K562 (cell line): ENCODE results near the gene GYS1. TPM values are rescaled to one million over a fixed set of nuclear protein-coding genes. Genes with fewer than 3 reads are reported as not detected.

Source experiments
- BRD4 ChIP-seq: fragments of 200-600 bp; sonication (generic); IDR thresholded peaks from 2 replicates; pipeline ENCODE4 v1.6.1; 2017; ENCODE audit warnings: inconsistent platforms
- CHCHD3 ChIP-seq: fragments of 250-450 bp; sonication (Bioruptor Pico); IDR thresholded peaks from 2 replicates; pipeline ENCODE4 v2.1.2; 2022; ENCODE audit warnings: mild to moderate bottlenecking
- CTBP1 ChIP-seq: fragments of 450-650 bp; IDR thresholded peaks from 2 replicates; pipeline ENCODE4 v1.6.1; 2016; ENCODE audit warnings: borderline replicate concordance
- LCOR ChIP-seq: sonication (generic); formaldehyde crosslinking; IDR thresholded peaks from 2 replicates; pipeline ENCODE4 v1.8.0; 2022; ENCODE audit warnings: mild to moderate bottlenecking, missing genetic modification reagents
- MCM3 ChIP-seq: fragments of 450-650 bp; IDR thresholded peaks from 2 replicates; pipeline ENCODE4 v1.6.1; 2016
- NFE2L1 ChIP-seq: fragments of 450-650 bp; IDR thresholded peaks from 2 replicates; pipeline ENCODE4 v1.6.1; 2016; ENCODE audit warnings: missing genetic modification characterization, low read depth, mild to moderate bottlenecking, missing compliant biosample characterization, moderate library complexity, borderline replicate concordance
- NR2F6 ChIP-seq: fragments of 450-650 bp; formaldehyde crosslinking; IDR thresholded peaks from 2 replicates; pipeline ENCODE4 v1.4.0; 2020; ENCODE audit warnings: mild to moderate bottlenecking
- POLR2G ChIP-seq: fragments of 200-400 bp; formaldehyde crosslinking; IDR thresholded peaks from 2 replicates; pipeline ENCODE4 v1.6.1; 2017; ENCODE audit warnings: low read depth, mild to moderate bottlenecking, antibody characterized with exemption, low read length, moderate library complexity
- RAD21 ChIP-seq, 2 experiments: fragments of 250-450 bp in 1 of 2; fragments of 450-650 bp in 1 of 2; sonication (Bioruptor Pico) in 1 of 2; formaldehyde crosslinking in 1 of 2; IDR thresholded peaks in 1 of 2; conservative IDR thresholded peaks in 1 of 2; 2 replicates each; pipeline versions ENCODE4 v1.4.0 to v1.8.0; 2020 to 2022; ENCODE audit warnings: mild to moderate bottlenecking in 2 of 2, moderate library complexity in 1 of 2
- TAF7 ChIP-seq: fragments of 450-650 bp; IDR thresholded peaks from 2 replicates; pipeline ENCODE4 v1.6.1; 2016; ENCODE audit warnings: missing genetic modification characterization, missing compliant biosample characterization
- TAL1 ChIP-seq: fragments of 450-650 bp; IDR thresholded peaks from 2 replicates; pipeline ENCODE4 v1.6.1; 2016; ENCODE audit warnings: mild to moderate bottlenecking
- YY1 ChIP-seq, 3 experiments: IDR thresholded peaks; 2 replicates each; pipeline ENCODE4 v1.6.1; 2011; ENCODE audit warnings: low read length in 2 of 3, mild to moderate bottlenecking in 2 of 3, moderate library complexity in 2 of 3, borderline replicate concordance in 1 of 3, control low read depth in 1 of 3, low read depth in 1 of 3; ENCODE audit not compliant: insufficient read depth in 3 of 3, insufficient replicate concordance in 2 of 3, control insufficient read depth in 1 of 3, insufficient read length in 1 of 3; ENCODE audit errors: extremely low read depth in 1 of 3
- ZBTB17 ChIP-seq: fragments of 450-650 bp; formaldehyde crosslinking; IDR thresholded peaks from 2 replicates; pipeline ENCODE4 v1.4.0; 2020; ENCODE audit warnings: mild to moderate bottlenecking
- ZBTB8A ChIP-seq: fragments of 450-650 bp; IDR thresholded peaks from 2 replicates; pipeline ENCODE4 v1.6.1; 2018; ENCODE audit warnings: mild to moderate bottlenecking, moderate library complexity; ENCODE audit not compliant: partially characterized antibody
- ZFX ChIP-seq: sonication (generic); formaldehyde crosslinking; IDR thresholded peaks from 2 replicates; pipeline ENCODE4 v1.8.0; 2022; ENCODE audit warnings: mild to moderate bottlenecking, missing genetic modification reagents, moderate library complexity
- ZNF239 ChIP-seq: fragments of 250-450 bp; sonication (Bioruptor Pico); IDR thresholded peaks from 2 replicates; pipeline ENCODE4 v1.4.0; 2020; ENCODE audit warnings: mild to moderate bottlenecking
- ZNF282 ChIP-seq: sonication (generic); formaldehyde crosslinking; IDR thresholded peaks from 2 replicates; pipeline ENCODE4 v1.8.1; 2023; ENCODE audit warnings: missing genetic modification reagents
- ZNF444 ChIP-seq: fragments of 250-450 bp; sonication (Bioruptor Pico); IDR thresholded peaks from 2 replicates; pipeline ENCODE4 v1.4.0; 2020; ENCODE audit warnings: mild to moderate bottlenecking, moderate library complexity
- ZNF778 ChIP-seq: fragments of 450-650 bp; formaldehyde crosslinking; IDR thresholded peaks from 2 replicates; pipeline ENCODE4 v1.4.0; 2020; ENCODE audit warnings: mild to moderate bottlenecking, moderate library complexity
- ZNF79 ChIP-seq: fragments of 250-450 bp; sonication (Bioruptor Pico); IDR thresholded peaks from 2 replicates; pipeline ENCODE4 v1.4.0; 2020; ENCODE audit warnings: low read depth, mild to moderate bottlenecking, moderate library complexity
- polyA plus RNA-seq, 8 experiments: library from polyadenylated mRNA; depleted of rRNA in 4 of 8; stranded (reverse) in 5 of 8; unstranded in 3 of 8; fragments of >200 nt; fragmentation: Nextera tagmentation in 2 of 8; fragmentation: Illumina TruSeq in 1 of 8; extraction: Ambion mirVana in 2 of 8; extraction: Trizol in 1 of 8; gene quantifications; 2 replicates each; pipeline versions ENCODE4 v1.2.1 to v1.2.3, GENCODE V29; 2011 to 2014; ENCODE audit warnings: inconsistent platforms in 1 of 8, missing spikeins in 1 of 8
- total RNA-seq, 7 experiments: library from RNA; depleted of rRNA in 6 of 7; stranded (reverse); fragments of >200 nt in 6 of 7; fragmentation: Illumina TruSeq in 2 of 7; extraction: Trizol in 2 of 7; gene quantifications; 2 replicates each; pipeline versions ENCODE4 v1.2.1 to v1.2.3, GENCODE V29; 2011 to 2021; ENCODE audit warnings: low replicate concordance in 1 of 7
- TF ChIP-seq, protein P1 (sequence below): fragments of 250-450 bp; sonication (Bioruptor Pico); IDR thresholded peaks from 2 replicates; pipeline ENCODE4 v1.4.0; 2020; ENCODE audit warnings: borderline replicate concordance
- TF ChIP-seq, protein P2 (sequence below): fragments of 250-450 bp; sonication (Bioruptor Pico); IDR thresholded peaks from 2 replicates; pipeline ENCODE4 v1.5.0; 2020; ENCODE audit warnings: mild to moderate bottlenecking, borderline replicate concordance
- TF ChIP-seq, protein P3 (sequence below): sonication (generic); formaldehyde crosslinking; IDR thresholded peaks from 2 replicates; pipeline ENCODE4 v1.4.0; 2020; ENCODE audit warnings: mild to moderate bottlenecking, missing genetic modification reagents

Gene GYS1
- total and polyA plus RNA-seq, 9 of the 15 experiments (the other 6 are each of a cell fraction or from before 2014, with no cell fraction given), result 1.9 to 31.1 (median 15.2) TPM

DNA sequence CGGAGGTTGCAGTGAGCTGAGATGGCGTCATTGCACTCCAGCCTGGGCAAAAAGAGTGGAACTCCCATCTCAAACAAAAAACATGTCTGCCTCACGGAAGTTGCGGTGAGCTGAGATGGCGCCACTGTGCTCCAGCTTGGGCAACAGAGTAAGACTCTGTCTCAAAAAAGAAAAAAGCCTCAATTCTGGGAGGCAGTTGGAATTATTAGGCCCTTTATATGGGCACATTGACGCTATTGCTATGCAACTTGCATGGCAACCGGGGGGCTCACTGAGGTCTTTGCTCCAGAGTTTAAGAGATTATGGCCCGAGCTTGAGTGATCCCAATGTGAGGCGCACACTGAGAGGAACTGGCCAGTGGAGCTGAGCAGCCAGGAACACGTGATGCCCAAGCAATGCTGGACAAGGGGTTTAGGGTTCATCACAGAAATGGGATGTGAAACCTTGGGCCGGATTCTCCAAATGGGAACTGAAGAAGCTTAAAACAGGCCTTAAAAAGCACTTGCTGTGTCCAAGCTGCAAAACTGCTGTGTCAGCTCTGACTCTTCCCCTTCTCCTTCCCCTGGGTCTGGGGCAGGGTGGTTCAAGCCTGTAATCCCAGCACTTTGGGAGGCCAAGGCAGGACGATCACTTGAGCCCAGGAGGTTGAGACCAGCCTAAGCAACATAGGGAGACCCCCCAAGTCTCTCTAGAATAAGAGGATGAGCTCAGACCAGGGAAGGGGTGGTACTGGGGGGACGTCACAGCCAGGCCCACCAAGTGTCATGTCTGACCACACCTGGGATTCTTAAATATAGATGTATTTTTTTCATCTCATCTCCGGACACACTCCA is 25.5 kb downstream of the GYS1 start (continued):
- TF ChIP-seq MCM3, result no peak
- 0 out of 2 replicates have a peak, but pooled peaks have one; percentile 62 for TF ChIP-seq ZBTB17
- TF ChIP-seq ZNF778 (CRISPR knock-in tag), result no peak
- no peak for TF ChIP-seq CHCHD3 (CRISPR knock-in tag)
- peak in 2 of 3 experiments; percentile 45 to 84 for TF ChIP-seq YY1 (IDR thresholded peaks at IDR 0.05; ENCODE audit: borderline replicate concordance in 1 of 3, control insufficient read depth in 1 of 3, extremely low read depth in 1 of 3, insufficient read depth in 3 of 3, insufficient read length in 1 of 3, insufficient replicate concordance in 2 of 3, low read depth in 1 of 3, low read length in 2 of 3)
- TF ChIP-seq POLR2G, result peak; percentile 73; the same call in 1 of the 2 replicates
- no peak for TF ChIP-seq ZNF79
- TF ChIP-seq BRD4, result no peak
- peak; percentile 88; the same call in 1 of the 2 replicates for TF ChIP-seq ZNF282 (CRISPR knock-in tag)
- peak; percentile 81 for TF ChIP-seq ZNF444 (CRISPR knock-in tag)
- no peak for TF ChIP-seq TAF7
- TF ChIP-seq RAD21 (CRISPR knock-in tag; conservative IDR thresholded peaks at IDR 0.05 in 1 of 2, IDR thresholded peaks at IDR 0.05 in 1 of 2), result no peak
- no peak for TF ChIP-seq TAL1
- no peak for TF ChIP-seq NR2F6 (CRISPR knock-in tag)
- TF ChIP-seq ZBTB8A, result no peak
- TF ChIP-seq, protein P1, sequence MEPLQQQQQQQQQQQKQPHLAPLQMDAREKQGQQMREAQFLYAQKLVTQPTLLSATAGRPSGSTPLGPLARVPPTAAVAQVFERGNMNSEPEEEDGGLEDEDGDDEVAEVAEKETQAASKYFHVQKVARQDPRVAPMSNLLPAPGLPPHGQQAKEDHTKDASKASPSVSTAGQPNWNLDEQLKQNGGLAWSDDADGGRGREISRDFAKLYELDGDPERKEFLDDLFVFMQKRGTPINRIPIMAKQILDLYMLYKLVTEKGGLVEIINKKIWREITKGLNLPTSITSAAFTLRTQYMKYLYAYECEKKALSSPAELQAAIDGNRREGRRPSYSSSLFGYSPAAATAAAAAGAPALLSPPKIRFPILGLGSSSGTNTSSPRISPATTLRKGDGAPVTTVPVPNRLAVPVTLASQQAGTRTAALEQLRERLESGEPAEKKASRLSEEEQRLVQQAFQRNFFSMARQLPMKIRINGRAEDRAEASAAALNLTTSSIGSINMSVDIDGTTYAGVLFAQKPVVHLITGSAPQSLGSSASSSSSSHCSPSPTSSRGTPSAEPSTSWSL (CRISPR knock-in tag), result no peak
- TF ChIP-seq CTBP1, result 0 out of 2 replicates have a peak, but pooled peaks have one; percentile 5
- TF ChIP-seq, protein P2, sequence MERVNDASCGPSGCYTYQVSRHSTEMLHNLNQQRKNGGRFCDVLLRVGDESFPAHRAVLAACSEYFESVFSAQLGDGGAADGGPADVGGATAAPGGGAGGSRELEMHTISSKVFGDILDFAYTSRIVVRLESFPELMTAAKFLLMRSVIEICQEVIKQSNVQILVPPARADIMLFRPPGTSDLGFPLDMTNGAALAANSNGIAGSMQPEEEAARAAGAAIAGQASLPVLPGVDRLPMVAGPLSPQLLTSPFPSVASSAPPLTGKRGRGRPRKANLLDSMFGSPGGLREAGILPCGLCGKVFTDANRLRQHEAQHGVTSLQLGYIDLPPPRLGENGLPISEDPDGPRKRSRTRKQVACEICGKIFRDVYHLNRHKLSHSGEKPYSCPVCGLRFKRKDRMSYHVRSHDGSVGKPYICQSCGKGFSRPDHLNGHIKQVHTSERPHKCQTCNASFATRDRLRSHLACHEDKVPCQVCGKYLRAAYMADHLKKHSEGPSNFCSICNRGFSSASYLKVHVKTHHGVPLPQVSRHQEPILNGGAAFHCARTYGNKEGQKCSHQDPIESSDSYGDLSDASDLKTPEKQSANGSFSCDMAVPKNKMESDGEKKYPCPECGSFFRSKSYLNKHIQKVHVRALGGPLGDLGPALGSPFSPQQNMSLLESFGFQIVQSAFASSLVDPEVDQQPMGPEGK (CRISPR knock-in tag), result peak; percentile 63; the same call in 1 of the 2 replicates
- no peak for TF ChIP-seq ZNF239 (CRISPR knock-in tag)
- no peak for TF ChIP-seq NFE2L1 (tag)
- TF ChIP-seq, protein P3, sequence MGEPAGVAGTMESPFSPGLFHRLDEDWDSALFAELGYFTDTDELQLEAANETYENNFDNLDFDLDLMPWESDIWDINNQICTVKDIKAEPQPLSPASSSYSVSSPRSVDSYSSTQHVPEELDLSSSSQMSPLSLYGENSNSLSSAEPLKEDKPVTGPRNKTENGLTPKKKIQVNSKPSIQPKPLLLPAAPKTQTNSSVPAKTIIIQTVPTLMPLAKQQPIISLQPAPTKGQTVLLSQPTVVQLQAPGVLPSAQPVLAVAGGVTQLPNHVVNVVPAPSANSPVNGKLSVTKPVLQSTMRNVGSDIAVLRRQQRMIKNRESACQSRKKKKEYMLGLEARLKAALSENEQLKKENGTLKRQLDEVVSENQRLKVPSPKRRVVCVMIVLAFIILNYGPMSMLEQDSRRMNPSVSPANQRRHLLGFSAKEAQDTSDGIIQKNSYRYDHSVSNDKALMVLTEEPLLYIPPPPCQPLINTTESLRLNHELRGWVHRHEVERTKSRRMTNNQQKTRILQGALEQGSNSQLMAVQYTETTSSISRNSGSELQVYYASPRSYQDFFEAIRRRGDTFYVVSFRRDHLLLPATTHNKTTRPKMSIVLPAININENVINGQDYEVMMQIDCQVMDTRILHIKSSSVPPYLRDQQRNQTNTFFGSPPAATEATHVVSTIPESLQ, result no peak
- peak; percentile 41 for TF ChIP-seq ZFX
- no peak for TF ChIP-seq LCOR (CRISPR knock-in tag)
